Measurements from ENCODE around the gene TBX6.
A peak's percentile ranks its signal among the peaks of the same experiment; 100 is the strongest.

TBX6 gene

DNA sequence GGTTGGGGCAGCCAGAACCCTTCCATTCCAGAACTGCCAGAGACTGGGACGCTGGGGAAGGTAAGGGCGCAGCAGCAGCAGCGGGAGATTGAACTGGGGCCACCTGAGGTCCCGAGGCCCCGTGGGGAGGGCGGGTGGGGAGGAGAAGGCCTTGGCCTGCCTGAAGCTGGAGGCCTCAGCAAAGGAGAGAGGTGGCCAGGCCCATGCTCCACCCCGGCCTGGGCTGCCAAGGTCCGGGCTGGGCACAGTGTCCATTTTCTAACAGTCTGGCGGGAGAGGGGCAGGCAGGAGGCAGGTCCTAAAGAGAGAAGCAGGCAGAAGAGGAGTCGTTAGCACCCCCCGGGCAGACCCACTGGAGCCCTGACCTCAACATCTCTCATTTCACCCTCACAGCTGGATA is 22.7 kb upstream of the TBX6 start:
- DNase-seq (ENCODE audit: extremely low spot score), result no peak
- CTCF ChIA-PET, result interaction anchor here (0.6 to 4.3 kb wide), 3 partner anchors 11 to 69 kb away, joined by 3 to 26 read pairs (median 7); partner anchors contain the start of gene CORO1A
- POLR2A ChIA-PET, result no interaction called here
- TF ChIP-seq, protein P1, sequence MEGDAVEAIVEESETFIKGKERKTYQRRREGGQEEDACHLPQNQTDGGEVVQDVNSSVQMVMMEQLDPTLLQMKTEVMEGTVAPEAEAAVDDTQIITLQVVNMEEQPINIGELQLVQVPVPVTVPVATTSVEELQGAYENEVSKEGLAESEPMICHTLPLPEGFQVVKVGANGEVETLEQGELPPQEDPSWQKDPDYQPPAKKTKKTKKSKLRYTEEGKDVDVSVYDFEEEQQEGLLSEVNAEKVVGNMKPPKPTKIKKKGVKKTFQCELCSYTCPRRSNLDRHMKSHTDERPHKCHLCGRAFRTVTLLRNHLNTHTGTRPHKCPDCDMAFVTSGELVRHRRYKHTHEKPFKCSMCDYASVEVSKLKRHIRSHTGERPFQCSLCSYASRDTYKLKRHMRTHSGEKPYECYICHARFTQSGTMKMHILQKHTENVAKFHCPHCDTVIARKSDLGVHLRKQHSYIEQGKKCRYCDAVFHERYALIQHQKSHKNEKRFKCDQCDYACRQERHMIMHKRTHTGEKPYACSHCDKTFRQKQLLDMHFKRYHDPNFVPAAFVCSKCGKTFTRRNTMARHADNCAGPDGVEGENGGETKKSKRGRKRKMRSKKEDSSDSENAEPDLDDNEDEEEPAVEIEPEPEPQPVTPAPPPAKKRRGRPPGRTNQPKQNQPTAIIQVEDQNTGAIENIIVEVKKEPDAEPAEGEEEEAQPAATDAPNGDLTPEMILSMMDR (IDR thresholded peaks at IDR 0.05; ENCODE audit: control extremely low read depth, extremely low read depth, low read depth, missing control alignments), result no peak

DNA sequence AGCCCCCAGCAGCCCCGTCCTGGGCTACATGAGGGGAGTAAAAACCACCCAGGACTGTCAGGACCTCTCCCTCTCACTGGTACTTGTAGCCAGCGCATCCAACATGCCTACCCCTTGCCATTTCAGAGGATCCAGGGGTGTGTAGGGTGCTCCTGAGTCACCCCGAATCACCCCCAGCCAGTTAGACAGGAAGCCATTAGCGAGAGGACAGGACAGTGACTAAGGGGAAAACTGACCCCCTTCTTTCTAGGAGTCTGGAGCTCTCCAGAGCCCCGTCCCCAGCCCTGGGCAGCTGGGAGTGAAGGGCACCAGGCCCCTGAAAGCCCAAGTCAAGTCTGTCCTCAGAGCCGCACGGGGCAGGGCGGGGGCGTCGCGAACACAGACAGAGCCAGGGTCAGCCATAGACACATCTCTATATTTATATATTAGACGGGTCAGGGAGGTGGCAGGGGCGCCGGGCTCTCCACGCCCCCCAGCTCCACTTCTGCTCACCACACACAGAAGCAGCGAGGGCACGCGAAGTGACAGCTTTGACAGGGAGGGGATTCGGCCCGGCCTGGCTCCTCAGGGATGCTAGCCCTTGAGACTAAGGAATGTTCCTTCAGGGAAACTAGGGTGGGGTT is 22.1 kb upstream of the TBX6 start:
- CTCF ChIA-PET, result interaction anchor here (0.6 to 4.3 kb wide), 6 partner anchors 11 to 72 kb away, joined by 3 to 29 read pairs (median 6); partner anchors contain the start of gene CORO1A

DNA sequence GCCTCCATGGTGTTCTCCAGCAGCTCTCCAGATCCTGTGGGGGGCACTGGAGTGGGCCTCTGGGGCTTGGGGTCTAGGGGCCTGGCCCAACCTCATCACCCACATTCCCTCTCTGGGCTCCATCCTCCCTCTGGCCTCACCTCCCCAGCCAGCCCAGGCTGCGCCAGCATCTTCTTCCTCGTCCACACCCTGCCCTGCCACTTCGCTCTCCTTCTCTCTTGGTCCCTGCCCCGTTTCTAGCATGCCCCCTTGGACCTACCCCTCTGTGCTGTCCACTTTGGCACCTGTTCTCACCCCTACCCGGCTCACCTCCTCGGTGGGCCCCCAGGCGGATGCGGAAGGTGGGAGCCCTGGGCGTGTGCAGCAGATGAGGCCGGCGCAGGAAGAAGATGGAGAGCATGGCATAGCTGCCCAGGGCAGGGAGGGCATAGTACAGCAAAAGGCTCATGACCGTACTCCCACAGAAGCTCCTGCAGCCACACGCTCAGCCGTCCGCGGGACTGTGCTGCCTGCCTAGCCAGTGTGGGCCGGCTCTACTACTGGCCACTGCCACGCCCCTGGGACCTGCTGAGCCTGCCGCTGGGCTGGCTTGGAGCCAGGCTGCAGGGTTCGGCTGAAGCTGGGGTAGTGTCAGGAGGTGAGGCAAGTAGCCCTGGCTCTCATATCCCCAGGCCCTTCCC is 21.4 kb upstream of the TBX6 start, which contains the start of gene GDPD3:
GDPD3 (minus strand) TSS at position 507 of the 680 bp plus-strand sequence; CDS start at position 448, 59 bp downstream.
- DNase-seq (ENCODE audit: extremely low spot score), result no peak
- POLR2A ChIA-PET, result no interaction called here
- CTCF ChIA-PET, result interaction anchor here (1.0 to 4.3 kb wide), 7 partner anchors 8 to 72 kb away, joined by 3 to 29 read pairs (median 9); partner anchors contain the start of gene CORO1A
- TF ChIP-seq, protein P1 (IDR thresholded peaks at IDR 0.05; ENCODE audit: control extremely low read depth, extremely low read depth, low read depth, missing control alignments), result no peak

More for the DNA sequence above, 22.1 kb upstream of the TBX6 start:
- POLR2A ChIA-PET, result no interaction called here
- TF ChIP-seq, protein P1 (IDR thresholded peaks at IDR 0.05; ENCODE audit: control extremely low read depth, extremely low read depth, low read depth, missing control alignments), result no peak
- no peak for DNase-seq (ENCODE audit: extremely low spot score)

DNA sequence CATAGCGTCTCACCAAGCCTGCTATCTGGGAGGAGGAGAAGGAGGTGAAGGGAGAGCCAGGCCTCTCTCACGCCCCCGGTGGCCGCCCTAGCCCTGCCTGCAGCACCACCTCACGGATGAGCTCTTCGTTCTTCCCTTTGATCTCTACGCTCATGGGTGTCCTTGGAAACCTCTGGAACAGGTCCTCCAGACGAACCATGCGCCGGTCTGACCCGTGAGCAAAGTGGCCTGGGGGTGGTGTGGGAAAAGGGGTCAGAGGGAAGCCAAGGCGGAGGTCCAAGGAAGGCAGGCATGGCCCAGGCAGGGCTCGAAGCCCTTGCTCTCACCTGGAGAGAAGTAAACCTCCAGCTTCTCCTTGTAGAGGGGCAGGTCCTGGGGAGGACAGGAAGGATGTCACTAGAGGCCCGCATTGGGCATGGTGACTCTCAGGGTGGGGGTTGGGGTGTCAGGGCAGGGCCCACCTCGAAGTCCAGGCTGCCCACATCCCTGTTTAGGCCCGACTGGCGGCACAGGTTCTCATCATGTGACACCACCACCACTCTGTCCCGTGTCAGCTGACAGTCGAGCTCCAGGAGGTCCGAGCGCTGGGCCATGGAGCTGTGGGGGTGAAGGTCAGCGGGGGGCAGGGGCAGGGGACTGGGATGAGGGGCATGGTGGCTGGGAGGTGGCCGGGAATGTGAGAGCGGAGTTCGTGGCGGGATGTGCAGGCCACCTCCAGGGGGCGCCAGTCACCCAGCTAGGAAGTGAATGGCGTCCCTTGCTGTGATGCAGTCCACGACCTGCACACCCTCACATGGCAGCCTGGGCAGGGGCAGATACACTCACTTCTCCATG is 20.7 kb upstream of the TBX6 start:
- ChIA-PET POLR2A (no interaction called here), CTCF (interaction anchor here (0.6 to 4.3 kb wide), 18 partner anchors 9 to 163 kb away, joined by 3 to 29 read pairs (median 4); no protein-coding TSS in a partner anchor)
- peak; percentile 86 for DNase-seq (ENCODE audit: extremely low spot score)
- TF ChIP-seq, protein P1 (IDR thresholded peaks at IDR 0.05; ENCODE audit: control extremely low read depth, extremely low read depth, low read depth, missing control alignments), result peak; percentile 80

DNA sequence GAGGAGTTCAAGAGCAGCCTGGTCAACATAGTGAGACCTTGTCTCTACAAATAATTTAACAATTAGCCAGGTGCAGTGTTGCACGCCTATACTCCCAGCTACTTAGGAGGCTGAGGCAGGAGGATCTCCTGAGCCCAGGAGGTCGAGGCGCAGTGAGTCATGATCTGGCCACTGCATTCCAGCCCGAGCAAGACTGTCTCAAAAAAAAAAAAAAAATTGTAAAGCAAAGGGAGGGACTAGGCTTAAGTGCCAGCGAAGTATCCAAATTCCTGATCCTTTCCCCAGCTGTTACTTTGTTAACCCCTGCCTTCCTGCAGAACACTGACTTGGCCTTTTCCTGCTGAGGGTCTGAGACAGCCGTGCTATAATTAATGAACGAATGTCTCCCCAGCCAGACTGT is 18.9 kb upstream of the TBX6 start:
- ChIA-PET CTCF (interaction anchor here (0.8 to 4.3 kb wide), 3 partner anchors 7 to 19 kb away, joined by 3 to 26 read pairs (median 12); partner anchors contain the start of gene TBX6), POLR2A (no interaction called here)
- DNase-seq (ENCODE audit: extremely low spot score), result no peak
- TF ChIP-seq, protein P1 (IDR thresholded peaks at IDR 0.05; ENCODE audit: control extremely low read depth, extremely low read depth, low read depth, missing control alignments), result no peak
